NCI-H2107 (cell line): ENCODE results near the gene IQSEC2.

Experiments used
- DNase-seq: peaks from one replicate; lab custom pipeline; 2025; lab: John Stamatoyannopoulos, UW

IQSEC2 gene

GRCh38 chrX:53268173-53268572 is 13.2 kb downstream of the IQSEC2 start:
- no peak for DNase-seq

DNA sequence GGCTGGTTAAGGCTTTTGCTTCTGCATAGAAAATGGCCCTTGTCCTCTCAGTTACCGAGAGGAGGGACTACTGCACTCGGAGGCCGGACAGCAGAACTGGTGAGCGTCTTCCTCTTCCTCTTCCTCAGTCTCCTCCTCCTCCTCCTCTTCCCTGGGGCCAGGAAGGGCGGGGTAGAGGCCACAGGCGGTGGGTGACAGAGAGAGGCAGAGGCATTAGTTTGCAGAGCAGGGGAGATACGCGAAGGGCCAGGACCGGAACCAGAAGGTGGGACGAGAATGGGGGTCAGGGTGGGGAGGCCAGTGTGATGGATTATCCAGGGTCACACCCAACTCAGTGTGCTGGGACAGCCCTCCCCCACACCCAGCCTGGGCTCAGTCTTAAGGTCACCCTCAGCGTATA is 14.5 kb downstream of the IQSEC2 start:
- DNase-seq: no peak

DNA sequence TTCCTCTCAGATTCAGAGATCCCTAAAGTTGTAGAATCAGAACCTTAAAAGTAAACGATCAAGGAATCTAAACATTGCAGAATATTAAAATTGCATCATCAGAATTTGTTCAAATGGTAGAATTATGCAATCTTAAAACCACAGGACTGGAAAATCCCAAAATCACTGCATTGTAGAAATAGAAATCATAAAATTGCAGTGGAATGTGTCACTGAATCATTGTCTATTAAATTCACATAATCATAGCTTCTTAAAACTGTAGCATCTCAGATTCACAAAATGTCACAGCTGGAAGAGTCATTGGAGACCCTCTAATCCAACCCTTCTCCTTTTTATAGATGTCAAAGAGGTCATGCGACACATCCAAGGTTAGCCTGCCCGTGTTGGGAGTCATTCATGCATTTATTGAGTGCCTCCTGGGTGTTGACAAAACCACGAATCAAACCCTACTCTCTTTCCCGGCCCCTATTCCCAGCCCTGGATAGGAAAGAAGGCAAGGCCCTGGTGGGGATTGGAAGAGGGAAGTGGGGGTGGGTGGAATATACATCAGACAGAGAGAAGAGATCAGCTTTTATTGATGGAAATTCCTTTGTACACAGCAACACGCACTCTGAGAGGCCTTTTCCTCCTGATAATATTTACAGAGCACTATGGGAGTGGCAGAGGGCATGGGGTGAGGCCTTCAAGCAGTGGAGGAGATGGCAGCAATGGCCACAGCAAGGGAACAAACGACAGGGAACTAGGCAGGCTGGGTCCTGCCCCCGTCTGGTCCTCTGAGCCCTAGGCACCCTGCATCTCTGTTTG is 15.4 kb downstream of the IQSEC2 start:
- DNase-seq: no peak

GRCh38 chrX:53263597-53264094 is 17.7 kb downstream of the IQSEC2 start:
- DNase-seq: no peak

DNA sequence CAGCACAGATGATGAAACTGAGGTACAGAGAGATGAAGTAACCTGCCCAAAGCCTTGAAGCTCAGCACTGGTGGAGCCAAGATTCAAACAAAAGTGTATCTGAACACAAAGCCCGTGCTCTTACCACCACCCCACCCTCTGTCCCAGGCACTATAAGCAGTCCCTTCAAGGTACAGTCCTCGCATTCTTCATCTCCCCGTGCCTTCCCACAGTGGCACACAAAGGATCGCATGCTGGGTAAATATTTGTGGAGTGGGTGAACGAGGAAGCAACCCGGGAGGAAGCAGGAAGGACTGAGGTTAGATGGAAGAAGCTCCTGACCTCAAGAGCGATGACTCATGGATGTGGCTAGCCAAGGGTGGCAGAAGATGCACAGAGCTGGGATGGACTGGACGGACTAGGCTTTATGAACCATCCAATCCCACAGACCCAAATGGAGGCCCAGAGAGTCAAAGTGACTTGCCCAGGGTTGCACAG is 18.4 kb downstream of the IQSEC2 start:
- DNase-seq: no peak

DNA sequence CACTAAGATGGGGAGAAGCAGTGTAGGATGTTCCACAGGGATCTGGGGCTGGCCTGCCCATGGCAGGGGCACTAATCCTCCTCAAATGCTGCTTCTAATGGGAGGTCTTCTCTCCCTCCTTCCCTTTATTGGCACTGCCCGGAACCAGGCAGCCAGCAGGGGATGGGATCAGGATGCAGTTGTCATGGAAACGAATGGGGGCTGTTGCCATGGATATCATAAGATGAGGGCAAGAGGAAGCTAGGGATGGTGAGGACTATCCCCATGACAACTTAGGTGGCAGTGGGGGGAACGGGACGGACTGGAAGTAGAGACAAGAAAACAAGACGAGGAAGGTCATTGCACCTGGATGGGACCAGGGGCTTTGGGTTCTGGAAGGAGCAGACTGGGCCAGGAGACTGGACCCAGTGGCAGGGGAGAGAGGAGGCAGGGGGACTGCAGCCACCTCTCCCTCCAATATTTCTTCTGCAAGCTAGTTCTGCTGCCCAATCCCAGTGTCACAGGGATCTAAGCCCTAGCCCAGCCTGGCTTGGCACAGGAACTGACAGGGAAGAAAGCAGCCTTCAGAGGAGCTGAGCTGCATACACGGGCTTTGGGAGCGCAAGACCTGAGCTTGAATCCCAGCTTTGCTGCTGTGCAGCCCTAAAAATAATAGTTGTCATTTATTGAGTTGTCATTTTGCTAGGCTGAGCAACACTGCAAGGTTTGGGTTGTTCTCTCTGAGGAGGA is 19.0 kb downstream of the IQSEC2 start:
- DNase-seq: no peak

- no peak for DNase-seq
Measured at GRCh38 chrX:53261355-53261972, 19.9 kb downstream of the IQSEC2 start.

DNA sequence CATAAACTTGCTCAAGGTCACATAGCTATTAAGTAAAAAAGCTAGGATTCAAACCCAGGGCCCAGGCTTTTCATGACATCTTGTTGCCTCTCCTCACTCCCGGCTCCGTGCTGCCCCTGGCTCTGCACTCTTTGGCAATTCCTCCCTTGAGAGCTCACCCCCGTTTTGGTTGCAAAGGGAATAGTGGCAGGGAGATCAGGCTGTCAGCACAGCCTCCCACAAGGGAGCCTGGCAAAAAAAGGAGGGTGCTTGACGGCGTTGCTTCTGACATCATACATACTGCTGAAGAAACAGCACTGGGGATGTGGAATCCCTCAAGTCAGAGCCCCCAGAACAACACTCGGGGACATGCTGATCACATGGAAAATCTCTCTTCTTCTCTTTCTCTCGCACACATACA is 20.5 kb downstream of the IQSEC2 start:
- no peak for DNase-seq

DNA sequence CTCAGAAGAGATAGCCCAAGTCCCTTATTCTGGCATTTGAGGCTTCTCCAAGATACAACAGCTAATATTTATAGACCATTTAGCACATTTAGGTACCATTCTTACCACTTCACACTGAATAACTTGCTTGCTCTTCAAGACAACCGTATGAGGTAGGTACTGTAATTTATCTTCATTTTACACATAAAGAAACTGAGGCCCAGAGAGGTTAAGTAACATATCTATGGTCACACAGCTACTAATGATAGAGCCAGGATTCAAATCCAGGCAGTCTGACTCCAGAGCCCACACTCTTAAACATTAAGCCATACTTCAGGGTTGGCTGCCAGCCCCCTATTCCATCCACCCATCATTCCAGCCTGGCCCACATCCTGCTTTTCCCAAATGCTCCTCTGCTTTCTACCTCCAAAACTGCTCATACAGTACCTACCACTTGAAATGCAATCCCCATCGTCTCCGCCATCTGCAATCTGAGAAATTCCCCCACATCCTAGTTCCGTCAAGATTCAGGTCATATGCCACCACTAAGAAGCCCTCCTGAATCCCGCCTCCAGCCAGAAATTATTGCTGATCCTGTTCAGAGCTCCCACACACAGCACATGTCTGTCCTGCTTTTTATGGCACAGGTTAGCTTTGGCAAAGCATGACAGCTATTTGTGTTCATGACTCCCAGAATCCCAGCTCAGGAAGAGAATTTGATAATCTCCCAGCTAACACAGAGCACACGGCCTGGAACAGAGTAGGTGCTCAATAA is 23.5 kb downstream of the IQSEC2 start:
- DNase-seq: no peak

- DNase-seq: no peak
Measured at GRCh38 chrX:53257166-53257565, 24.2 kb downstream of the IQSEC2 start.

DNA sequence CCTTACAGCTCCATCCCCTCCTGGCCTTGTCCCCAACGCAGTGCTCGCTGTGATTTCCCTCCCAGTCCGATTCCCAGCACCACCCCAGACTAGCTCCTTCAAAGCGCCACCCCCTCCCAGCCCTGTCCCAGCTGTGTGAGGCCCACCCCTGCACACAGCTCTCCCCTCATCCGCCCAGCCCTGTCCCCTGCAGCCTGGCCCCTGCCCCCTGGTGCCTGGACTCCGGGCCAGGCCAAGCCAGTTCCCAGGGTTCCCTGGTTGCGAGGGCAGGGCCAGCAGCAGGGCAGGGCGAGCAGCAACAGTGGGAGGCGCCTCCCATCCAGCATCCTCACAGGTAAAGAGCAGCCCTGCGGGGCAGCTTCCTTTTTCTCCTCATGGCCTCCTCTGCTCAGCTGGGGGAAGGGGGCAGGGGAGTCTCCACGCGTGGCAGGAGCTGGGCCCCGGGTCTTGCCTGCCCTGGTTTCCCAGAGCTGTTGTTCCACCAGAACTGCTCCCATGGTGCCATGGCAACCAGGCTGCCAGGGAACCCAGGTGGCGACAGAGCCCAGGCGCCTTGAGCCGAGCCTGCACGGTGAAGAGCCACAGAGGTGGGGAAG is 24.8 kb downstream of the IQSEC2 start:
- no peak for DNase-seq

DNA sequence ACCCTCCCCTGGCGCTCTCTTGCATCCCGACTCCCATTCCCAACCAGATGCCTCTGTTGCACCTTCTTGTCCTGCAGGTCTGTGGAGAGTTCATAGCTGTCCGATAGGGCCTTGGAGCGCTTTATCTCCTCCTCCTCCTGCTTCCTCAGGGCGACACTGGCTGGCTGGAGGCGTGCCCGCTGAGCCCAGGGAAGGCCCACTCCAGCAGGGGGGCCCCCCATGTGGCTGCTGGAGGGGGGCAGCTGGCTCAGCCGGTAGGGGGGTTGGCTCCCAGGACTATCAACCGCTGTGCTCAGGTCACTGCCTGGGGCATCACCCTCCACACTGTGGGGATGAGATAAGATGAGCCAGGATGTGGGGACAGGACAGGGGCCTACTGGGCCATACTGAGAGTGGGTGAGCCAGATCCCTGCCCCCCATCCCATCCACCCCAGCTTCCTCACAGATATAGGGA is 25.6 kb downstream of the IQSEC2 start:
- no peak for DNase-seq

DNA sequence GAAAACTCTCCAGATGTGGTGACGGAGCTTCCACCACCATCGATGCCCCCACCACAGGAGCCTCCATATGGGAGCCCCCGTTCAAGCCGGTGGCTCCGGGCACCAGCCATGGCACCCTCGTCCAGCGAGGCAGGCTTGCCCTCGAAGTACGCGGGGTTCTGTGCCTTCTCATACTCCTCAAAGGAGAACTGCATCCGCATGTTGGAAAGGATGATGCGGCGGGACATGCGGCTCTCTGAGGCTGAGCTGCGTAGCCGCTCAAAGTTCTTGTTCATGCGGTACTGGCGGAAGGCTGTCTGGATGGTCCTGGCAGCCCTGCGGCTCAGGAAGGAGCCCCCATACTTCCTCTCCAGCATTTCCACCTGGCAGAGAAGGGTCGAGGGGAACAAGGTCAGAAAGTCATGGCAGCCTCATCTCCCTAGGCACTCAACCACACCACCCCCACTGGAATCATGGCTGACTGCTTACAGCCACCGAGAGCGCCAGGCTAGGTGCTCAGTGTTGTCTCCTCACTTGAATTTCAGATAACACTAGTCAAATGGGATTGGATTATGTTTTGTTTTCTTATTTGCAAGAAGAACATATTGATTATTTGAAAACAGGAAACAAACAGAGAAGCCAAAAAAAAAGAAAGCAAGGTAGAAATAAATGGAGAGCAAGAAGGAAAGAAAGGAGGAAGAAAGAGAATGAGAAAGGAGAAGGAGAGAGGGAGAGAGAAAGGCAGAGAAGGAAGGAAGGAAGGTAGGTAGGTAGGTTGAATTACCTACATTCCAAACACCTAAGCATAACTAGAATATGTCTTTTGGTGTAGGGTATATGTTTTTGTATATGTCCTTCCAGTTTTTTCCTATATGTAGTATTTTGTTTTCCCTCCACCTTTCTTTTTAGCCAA is 26.6 kb downstream of the IQSEC2 start:
- DNase-seq: no peak

GRCh38 chrX:53253293-53254020 is 27.9 kb downstream of the IQSEC2 start:
- DNase-seq: no peak

DNA sequence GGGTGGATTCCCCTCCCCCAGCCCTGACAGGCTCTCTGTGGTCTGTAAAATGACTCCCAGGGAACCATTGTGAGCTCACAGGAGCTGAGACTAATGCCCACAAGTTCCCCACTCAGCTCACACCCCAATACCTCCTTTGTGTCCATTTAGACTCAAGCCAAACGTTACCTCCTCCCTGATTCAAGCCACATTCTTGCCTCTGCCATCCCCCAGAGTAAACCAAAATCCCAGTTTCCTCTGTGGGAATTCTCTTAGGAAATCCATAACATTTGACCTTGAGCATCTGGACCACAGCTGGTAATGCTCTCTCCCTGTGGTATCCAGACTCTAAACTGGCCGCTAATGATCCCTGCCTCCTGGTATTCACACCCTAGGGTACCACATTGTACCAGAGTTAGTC is 30.1 kb downstream of the IQSEC2 start:
- DNase-seq: no peak

DNA sequence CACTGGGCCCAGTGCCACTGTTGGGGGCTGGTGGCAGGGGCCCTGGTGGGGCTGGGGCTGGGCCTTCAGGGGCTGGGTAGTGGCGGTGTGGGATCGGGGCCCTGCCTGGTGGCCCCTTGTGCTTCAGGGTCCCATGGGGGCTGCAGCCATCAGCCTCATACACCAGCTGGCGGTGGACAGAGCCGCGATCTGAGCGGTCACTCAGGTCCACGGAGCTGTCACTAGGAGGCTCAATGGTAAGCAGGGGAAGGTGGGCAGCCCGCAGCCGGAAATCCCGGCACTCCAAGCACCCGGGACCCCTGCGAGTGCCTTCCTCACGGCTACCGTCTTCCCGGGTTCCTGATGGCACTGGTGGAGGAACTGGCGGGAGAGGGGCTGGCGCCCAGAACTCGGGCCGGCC is 30.8 kb downstream of the IQSEC2 start:
- no peak for DNase-seq

- no peak for DNase-seq
Measured at GRCh38 chrX:53249408-53250042, 31.9 kb downstream of the IQSEC2 start.

DNA sequence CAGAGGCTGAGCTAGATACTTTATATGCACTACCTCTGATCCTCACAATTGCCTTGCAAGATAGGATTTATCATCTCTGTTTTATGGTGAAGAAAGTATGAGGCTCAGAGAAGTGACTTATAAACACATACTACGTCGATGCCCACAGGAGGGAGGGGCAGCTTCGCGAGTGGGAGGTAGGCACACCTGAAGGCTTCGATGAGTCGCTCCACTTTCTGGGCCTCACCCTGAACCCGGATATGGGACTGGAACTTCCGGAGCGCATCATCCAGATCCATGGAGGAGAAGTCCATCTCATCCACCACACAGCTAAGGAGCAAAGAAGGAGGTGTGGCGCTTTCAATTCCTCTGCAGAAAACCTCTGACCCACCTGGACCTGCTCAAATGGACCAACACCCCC is 33.5 kb downstream of the IQSEC2 start:
- DNase-seq: no peak

DNA sequence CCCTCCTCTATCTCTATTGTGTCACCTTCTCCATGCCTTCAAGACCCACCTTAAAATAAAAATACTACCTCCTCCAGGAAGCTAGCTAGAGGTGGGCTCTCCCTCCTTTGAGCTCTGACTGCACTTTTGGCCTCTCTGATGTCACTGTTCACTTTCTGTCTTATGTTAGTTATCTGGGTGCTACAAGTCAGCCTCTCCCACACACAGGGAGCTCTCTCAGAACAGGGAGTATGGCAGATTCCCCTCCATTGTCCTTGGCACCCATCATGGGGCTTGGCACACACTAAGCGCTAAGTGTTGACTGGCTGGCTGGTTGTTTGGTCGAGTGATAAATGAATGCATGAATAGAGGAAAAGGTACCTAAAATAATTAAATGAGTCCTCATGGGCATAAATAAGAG is 35.2 kb downstream of the IQSEC2 start:
- DNase-seq: no peak
